K562 (cell line): ENCODE measurements around the gene PCSK2. TPM values are rescaled to one million over a fixed set of nuclear protein-coding genes. Genes with fewer than 3 reads are reported as not detected.

Experiments used
- ATAC-seq: fragments of 200-7000 bp; cut with Tn5 transposase; 3 replicates; pipeline ENCODE4 v1.9.1; 2020; ENCODE audit warnings: moderate library complexity
- BruUV-seq: library from RNA; stranded (reverse); fragments of 400-500 nt; replicated peaks from 2 replicates; lab custom pipeline; 2021; lab: Mats Ljungman, UMichigan
- CTCF ChIA-PET: fragments of 300-600 bp; formaldehyde crosslinking; extraction: SDS; loops from one replicate; lab custom pipeline; 2021; ENCODE audit warnings: low intra/inter-chr PET ratio; lab: Yijun Ruan, JAX
- POLR2A ChIA-PET: fragments of 300-600, 350-650 bp; sonication (Branson Sonifier 250); formaldehyde crosslinking; extraction: SDS; loops from one replicate; lab custom pipeline; 2021; ENCODE audit warnings: antibody characterized with exemption, inconsistent platforms; lab: Yijun Ruan, JAX
- DNase-seq, 4 experiments: peaks; one replicate each; pipeline versions ENCODE4 v3.0.0 to v3.0.0-alpha.2; 2011 to 2018; ENCODE audit warnings: low spot score in 3 of 4, mixed read lengths in 3 of 4; ENCODE audit errors: extremely low read depth in 1 of 4
- FAIRE-seq: peaks from 2 replicates; lab custom pipeline; 2011; peaks lifted over from hg19 to GRCh38; lab: Jason Lieb, UNC
- H2AFZ ChIP-seq: 2 replicates; pipeline ENCODE4 v1.6.0; 2011; ENCODE audit warnings: low read depth, low read length, control low read depth, inconsistent platforms
- H3K27ac ChIP-seq: fragments of 200-600 bp; 3 replicates; pipeline ENCODE4 v1.8.0; 2011; ENCODE audit warnings: low read depth, mild to moderate bottlenecking, control low read depth, inconsistent platforms, low read length, moderate library complexity, mixed read lengths; ENCODE audit errors: extremely low read depth
- H3K27me3 ChIP-seq, 2 experiments: fragments of 300-600 bp in 1 of 2; 2 replicates in 1 of 2; 3 replicates in 1 of 2; pipeline versions ENCODE4 v1.6.0 to v1.8.0; 2011; ENCODE audit warnings: inconsistent platforms in 2 of 2, low read length in 2 of 2, mild to moderate bottlenecking in 1 of 2, mixed read lengths in 1 of 2, moderate library complexity in 1 of 2; ENCODE audit not compliant: control insufficient read depth in 2 of 2, insufficient read depth in 2 of 2
- H3K36me3 ChIP-seq: fragments of 300-600 bp; 3 replicates; pipeline ENCODE4 v1.8.0; 2011; ENCODE audit warnings: mild to moderate bottlenecking, low read length, inconsistent platforms; ENCODE audit not compliant: control insufficient read depth, insufficient read depth
- H3K4me1 ChIP-seq, 2 experiments: fragments of 200-600 bp in 1 of 2; replicated peaks in 1 of 2; 2 replicates in 1 of 2; 3 replicates in 1 of 2; pipeline versions ENCODE4 v1.5.1 to v1.8.0; 2011; ENCODE audit warnings: inconsistent platforms in 2 of 2, low read length in 2 of 2, mild to moderate bottlenecking in 1 of 2, mixed read lengths in 1 of 2, moderate library complexity in 1 of 2; ENCODE audit not compliant: control insufficient read depth in 2 of 2, insufficient read depth in 2 of 2
- H3K4me2 ChIP-seq: 2 replicates; pipeline ENCODE4 v1.6.1; 2011; ENCODE audit warnings: low read length, control low read depth, inconsistent platforms, mixed read lengths; ENCODE audit not compliant: insufficient read depth
- H3K4me3 ChIP-seq: fragments of 200-600 bp; sonication (generic), shearing (Covaris generic); 2 replicates; pipeline ENCODE4 v1.5.1; 2016; ENCODE audit warnings: control low read depth, inconsistent platforms
- H3K79me2 ChIP-seq: fragments of 200-600 bp; 3 replicates; pipeline ENCODE4 v1.8.0; 2011; ENCODE audit warnings: low read length, inconsistent platforms; ENCODE audit not compliant: control insufficient read depth, insufficient read depth
- H3K9ac ChIP-seq, 2 experiments: 2 replicates each; pipeline versions ENCODE4 v1.6.0 to v1.6.1; 2011; ENCODE audit warnings: low read depth in 2 of 2, low read length in 2 of 2, control low read depth in 1 of 2, inconsistent platforms in 1 of 2, mild to moderate bottlenecking in 1 of 2, mixed read lengths in 1 of 2; ENCODE audit not compliant: insufficient read depth in 1 of 2
- H3K9me1 ChIP-seq: one replicate; pipeline ENCODE4 v1.6.0; 2011; ENCODE audit warnings: inconsistent platforms, mild to moderate bottlenecking, low read length, moderate library complexity; ENCODE audit not compliant: control insufficient read depth, insufficient read depth
- H3K9me3 ChIP-seq: replicated peaks from 2 replicates; pipeline ENCODE4 v1.5.1; 2011; ENCODE audit warnings: low read depth, low read length, inconsistent platforms; ENCODE audit not compliant: control insufficient read depth, insufficient read depth
- H4K20me1 ChIP-seq: replicated peaks from 2 replicates; pipeline ENCODE4 v1.6.1; 2011; ENCODE audit warnings: low read length, inconsistent platforms, mixed read lengths; ENCODE audit not compliant: control insufficient read depth, insufficient read depth
- ATF7 ChIP-seq: fragments of 450-650 bp; IDR thresholded peaks from 2 replicates; pipeline ENCODE4 v1.7.1; 2014; ENCODE audit warnings: mild to moderate bottlenecking, moderate library complexity
- DACH1 ChIP-seq: fragments of 450-650 bp; IDR thresholded peaks from 2 replicates; pipeline ENCODE4 v1.6.1; 2018; ENCODE audit not compliant: partially characterized antibody
- DPF2 ChIP-seq: fragments of 450-650 bp; IDR thresholded peaks from 2 replicates; pipeline ENCODE4 v1.6.1; 2016
- ELF4 ChIP-seq: fragments of 450-650 bp; formaldehyde crosslinking; IDR thresholded peaks from 2 replicates; pipeline ENCODE4 v1.4.0; 2022; ENCODE audit warnings: missing genetic modification characterization
- EP300 ChIP-seq: IDR thresholded peaks from 2 replicates; pipeline ENCODE4 v1.6.1; 2012; ENCODE audit warnings: low read length, improper control_type of control experiment
- EP400 ChIP-seq: fragments of 450-650 bp; IDR thresholded peaks from 2 replicates; pipeline ENCODE4 v1.6.1; 2017; ENCODE audit warnings: antibody characterized with exemption, mild to moderate bottlenecking, moderate library complexity
- HDAC6 ChIP-seq: IDR thresholded peaks from 2 replicates; pipeline ENCODE4 v1.6.1; 2012; ENCODE audit warnings: low read depth, mild to moderate bottlenecking, control low read depth, inconsistent platforms, low read length, moderate library complexity
- HNRNPL ChIP-seq: fragments of 200-400 bp; formaldehyde crosslinking; IDR thresholded peaks from 2 replicates; pipeline ENCODE4 v1.6.1; 2017; ENCODE audit warnings: low read depth, mild to moderate bottlenecking, low read length
- MTA2 ChIP-seq: fragments of 450-650 bp; IDR thresholded peaks from 2 replicates; pipeline ENCODE4 v1.6.1; 2016; ENCODE audit warnings: low read depth
- NR2F6 ChIP-seq: fragments of 450-650 bp; formaldehyde crosslinking; IDR thresholded peaks from 2 replicates; pipeline ENCODE4 v1.4.0; 2020; ENCODE audit warnings: mild to moderate bottlenecking
- PML ChIP-seq: IDR thresholded peaks from 2 replicates; pipeline ENCODE4 v1.6.1; 2012; ENCODE audit warnings: low read length, inconsistent platforms
- RFX7 ChIP-seq: fragments of 250-450 bp; sonication (Bioruptor Pico); IDR thresholded peaks from 2 replicates; pipeline ENCODE4 v1.5.1; 2021; ENCODE audit warnings: mild to moderate bottlenecking
- SMARCA4 ChIP-seq: fragments of 450-650 bp; IDR thresholded peaks from 2 replicates; pipeline ENCODE4 v1.6.1; 2016
- SOX6 ChIP-seq: fragments of 450-650 bp; IDR thresholded peaks from 2 replicates; pipeline ENCODE4 v1.6.1; 2014; ENCODE audit warnings: mild to moderate bottlenecking
- TEAD1 ChIP-seq, 2 experiments: fragments of 450-650 bp in 1 of 2; sonication (generic) in 1 of 2; formaldehyde crosslinking; IDR thresholded peaks; 2 replicates each; pipeline versions ENCODE4 v1.4.0 to v1.8.0; 2020 to 2022; ENCODE audit warnings: mild to moderate bottlenecking in 2 of 2, missing genetic modification reagents in 1 of 2
- TRIM24 ChIP-seq, 2 experiments: fragments of 450-650 bp; IDR thresholded peaks; 2 replicates each; pipeline ENCODE4 v1.6.1; 2016
- ZNF584 ChIP-seq: fragments of 200-800 bp; sonication (Bioruptor generic); IDR thresholded peaks from 2 replicates; pipeline ENCODE4 v1.6.1; 2016; ENCODE audit warnings: low read depth, mild to moderate bottlenecking, missing genetic modification characterization, missing compliant biosample characterization
- whole genome bisulfite sequencing: fragments of 100-300 bp; shearing (Covaris generic); methylation state at CpG from one replicate; pipeline ENCODE4 v1.1.6; 2016; ENCODE audit warnings: low coverage, mixed read lengths; ENCODE audit not compliant: insufficient coverage; ENCODE audit errors: missing lambda C conversion rate; 5-methylcytosine and 5-hydroxymethylcytosine counted together
- in situ Hi-C: fragments of 300-500 bp; cut with MboI; formaldehyde crosslinking; loops from 4 replicates; pipeline ENCODE4 v1.15.0; 2018; ENCODE audit warnings: inconsistent platforms, mixed read lengths
- intact Hi-C: fragments of 100-400 bp; cut with micrococcal nuclease; formaldehyde crosslinking; loops from 2 replicates; pipeline ENCODE4 v1.14.2; 2022
- polyA plus RNA-seq, 8 experiments: library from polyadenylated mRNA; depleted of rRNA in 4 of 8; stranded (reverse) in 5 of 8; unstranded in 3 of 8; fragments of >200 nt; fragmentation: Nextera tagmentation in 2 of 8; fragmentation: Illumina TruSeq in 1 of 8; extraction: Ambion mirVana in 2 of 8; extraction: Trizol in 1 of 8; gene quantifications; 2 replicates each; pipeline versions ENCODE4 v1.2.1 to v1.2.3, GENCODE V29; 2011 to 2014; ENCODE audit warnings: inconsistent platforms in 1 of 8, missing spikeins in 1 of 8
- total RNA-seq, 7 experiments: library from RNA; depleted of rRNA in 6 of 7; stranded (reverse); fragments of >200 nt in 6 of 7; fragmentation: Illumina TruSeq in 2 of 7; extraction: Trizol in 2 of 7; gene quantifications; 2 replicates each; pipeline versions ENCODE4 v1.2.1 to v1.2.3, GENCODE V29; 2011 to 2021; ENCODE audit warnings: low replicate concordance in 1 of 7
- TF ChIP-seq, protein P1 (sequence below): fragments of 450-650 bp; formaldehyde crosslinking; IDR thresholded peaks from 2 replicates; pipeline ENCODE4 v1.4.0; 2020; ENCODE audit warnings: mild to moderate bottlenecking, moderate library complexity
- TF ChIP-seq, protein P2 (sequence below): fragments of 450-650 bp; formaldehyde crosslinking; IDR thresholded peaks from 2 replicates; pipeline ENCODE4 v1.4.0; 2022; ENCODE audit warnings: missing genetic modification characterization
- TF ChIP-seq, protein P3 (sequence below): IDR thresholded peaks from 3 replicates; pipeline ENCODE4 v1.6.1; 2011; ENCODE audit warnings: borderline replicate concordance, mild to moderate bottlenecking, moderate library complexity; ENCODE audit not compliant: insufficient read length; ENCODE audit errors: extremely low read depth

The PCSK2 gene
- total and polyA plus RNA-seq, 9 of the 15 experiments (the other 6 are each of a cell fraction or from before 2014, with no cell fraction given), result 0.04 to 0.07 (median 0.05) TPM; not detected in 6

DNA sequence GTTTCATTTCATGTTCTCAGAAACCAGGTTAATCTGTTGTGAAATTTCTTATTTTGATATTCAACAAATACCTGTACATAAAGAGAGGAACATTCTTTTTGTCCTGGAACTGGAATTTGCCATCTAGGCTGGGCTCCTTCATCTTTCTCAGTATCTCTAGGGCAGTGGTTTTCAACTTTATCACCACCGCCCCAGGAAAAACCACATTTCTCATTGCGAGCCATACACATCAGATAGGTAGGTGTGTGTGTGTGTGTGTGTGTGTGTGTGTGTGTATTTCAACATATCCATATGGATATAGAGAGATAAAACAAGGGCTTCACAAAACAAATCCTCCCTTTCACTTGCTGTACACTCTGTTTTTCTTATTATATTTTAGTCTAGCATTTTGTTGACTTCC, 280.2 kb downstream of the PCSK2 start:
- H3K4me1 ChIP-seq, result peaks cover 6 to 23% of the 10 kb centered on the region in 2 experiments
- no peaks in the 10 kb centered on the region for H3K79me2 ChIP-seq
- H3K9ac ChIP-seq, result no peak overlapping the region
- ATAC-seq (peak; percentile 24; the same call in 1 of the 3 replicates), FAIRE-seq (peak; percentile 66), DNase-seq (peak in 2 of 4 experiments; percentile 27 to 52)
- no peak overlapping the region for H2AFZ ChIP-seq
- H3K4me3 ChIP-seq, result no peak overlapping the region
- in situ Hi-C loops (loop anchor here (25.0 kb wide), 1 partner anchor 780 kb away; the partner anchor contains the start of gene ZNF133), intact Hi-C loops (loop anchor here (5.0 to 10.0 kb wide), 3 partner anchors 390 to 768 kb away; no protein-coding TSS in a partner anchor)
- POLR2A ChIA-PET, result no interaction called here
- no TSS peak for BruUV-seq
- 0% methylated on average over 2 of the region's 2 CpGs for WGBS
- no peaks in the 10 kb centered on the region for H3K36me3 ChIP-seq
- no peaks in the 10 kb centered on the region for H4K20me1 ChIP-seq
- H3K27ac ChIP-seq, result no peak overlapping the region
- peaks cover 3 to 6% of the 10 kb centered on the region in 2 experiments; a peak in 1 of 5 replicates for H3K27me3 ChIP-seq
- no peaks in the 10 kb centered on the region; the same call in 1 of the 2 replicates for H3K9me3 ChIP-seq
- H3K4me2 ChIP-seq, result no peak overlapping the region
- H3K9me1 ChIP-seq, result no peaks in the 10 kb centered on the region
- CTCF ChIA-PET, result no interaction called here
- peak; percentile 80; the same call in 1 of the 2 replicates for TF ChIP-seq ELF4 (CRISPR knock-in tag)
- no peak for TF ChIP-seq EP400
- TF ChIP-seq TRIM24 (IDR thresholded peaks at IDR 0.05), result peak in 1 of 2 experiments; percentile 45; a peak in 1 of 4 replicates
- no peak for TF ChIP-seq HDAC6
- 0 out of 2 replicates have a peak, but pooled peaks have one; percentile 35 for TF ChIP-seq PML
- TF ChIP-seq, protein P1, sequence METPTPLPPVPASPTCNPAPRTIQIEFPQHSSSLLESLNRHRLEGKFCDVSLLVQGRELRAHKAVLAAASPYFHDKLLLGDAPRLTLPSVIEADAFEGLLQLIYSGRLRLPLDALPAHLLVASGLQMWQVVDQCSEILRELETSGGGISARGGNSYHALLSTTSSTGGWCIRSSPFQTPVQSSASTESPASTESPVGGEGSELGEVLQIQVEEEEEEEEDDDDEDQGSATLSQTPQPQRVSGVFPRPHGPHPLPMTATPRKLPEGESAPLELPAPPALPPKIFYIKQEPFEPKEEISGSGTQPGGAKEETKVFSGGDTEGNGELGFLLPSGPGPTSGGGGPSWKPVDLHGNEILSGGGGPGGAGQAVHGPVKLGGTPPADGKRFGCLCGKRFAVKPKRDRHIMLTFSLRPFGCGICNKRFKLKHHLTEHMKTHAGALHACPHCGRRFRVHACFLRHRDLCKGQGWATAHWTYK (CRISPR knock-in tag), result no peak
- peak; percentile 57 for TF ChIP-seq EP300
- TF ChIP-seq DACH1, result no peak
- TF ChIP-seq, protein P2, sequence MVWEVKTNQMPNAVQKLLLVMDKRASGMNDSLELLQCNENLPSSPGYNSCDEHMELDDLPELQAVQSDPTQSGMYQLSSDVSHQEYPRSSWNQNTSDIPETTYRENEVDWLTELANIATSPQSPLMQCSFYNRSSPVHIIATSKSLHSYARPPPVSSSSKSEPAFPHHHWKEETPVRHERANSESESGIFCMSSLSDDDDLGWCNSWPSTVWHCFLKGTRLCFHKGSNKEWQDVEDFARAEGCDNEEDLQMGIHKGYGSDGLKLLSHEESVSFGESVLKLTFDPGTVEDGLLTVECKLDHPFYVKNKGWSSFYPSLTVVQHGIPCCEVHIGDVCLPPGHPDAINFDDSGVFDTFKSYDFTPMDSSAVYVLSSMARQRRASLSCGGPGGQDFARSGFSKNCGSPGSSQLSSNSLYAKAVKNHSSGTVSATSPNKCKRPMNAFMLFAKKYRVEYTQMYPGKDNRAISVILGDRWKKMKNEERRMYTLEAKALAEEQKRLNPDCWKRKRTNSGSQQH, result no peak
- peak in 1 of 2 experiments; percentile 51; a peak in 1 of 4 replicates for TF ChIP-seq TEAD1 (CRISPR knock-in tag; IDR thresholded peaks at IDR 0.05)
- TF ChIP-seq RFX7 (CRISPR knock-in tag), result no peak
- no peak for TF ChIP-seq HNRNPL
- TF ChIP-seq ATF7, result no peak
- peak; percentile 75 for TF ChIP-seq SMARCA4
- peak; percentile 34; the same call in 1 of the 2 replicates for TF ChIP-seq SOX6
- TF ChIP-seq ZNF584 (CRISPR knock-in tag), result no peak
- peak; percentile 68; the same call in 1 of the 2 replicates for TF ChIP-seq DPF2
- TF ChIP-seq, protein P3, sequence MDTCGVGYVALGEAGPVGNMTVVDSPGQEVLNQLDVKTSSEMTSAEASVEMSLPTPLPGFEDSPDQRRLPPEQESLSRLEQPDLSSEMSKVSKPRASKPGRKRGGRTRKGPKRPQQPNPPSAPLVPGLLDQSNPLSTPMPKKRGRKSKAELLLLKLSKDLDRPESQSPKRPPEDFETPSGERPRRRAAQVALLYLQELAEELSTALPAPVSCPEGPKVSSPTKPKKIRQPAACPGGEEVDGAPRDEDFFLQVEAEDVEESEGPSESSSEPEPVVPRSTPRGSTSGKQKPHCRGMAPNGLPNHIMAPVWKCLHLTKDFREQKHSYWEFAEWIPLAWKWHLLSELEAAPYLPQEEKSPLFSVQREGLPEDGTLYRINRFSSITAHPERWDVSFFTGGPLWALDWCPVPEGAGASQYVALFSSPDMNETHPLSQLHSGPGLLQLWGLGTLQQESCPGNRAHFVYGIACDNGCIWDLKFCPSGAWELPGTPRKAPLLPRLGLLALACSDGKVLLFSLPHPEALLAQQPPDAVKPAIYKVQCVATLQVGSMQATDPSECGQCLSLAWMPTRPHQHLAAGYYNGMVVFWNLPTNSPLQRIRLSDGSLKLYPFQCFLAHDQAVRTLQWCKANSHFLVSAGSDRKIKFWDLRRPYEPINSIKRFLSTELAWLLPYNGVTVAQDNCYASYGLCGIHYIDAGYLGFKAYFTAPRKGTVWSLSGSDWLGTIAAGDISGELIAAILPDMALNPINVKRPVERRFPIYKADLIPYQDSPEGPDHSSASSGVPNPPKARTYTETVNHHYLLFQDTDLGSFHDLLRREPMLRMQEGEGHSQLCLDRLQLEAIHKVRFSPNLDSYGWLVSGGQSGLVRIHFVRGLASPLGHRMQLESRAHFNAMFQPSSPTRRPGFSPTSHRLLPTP, result no peak
- no peak for TF ChIP-seq NR2F6
- peak; percentile 52; the same call in 1 of the 2 replicates for TF ChIP-seq MTA2
